Medulla oblongata (tissue), 1 donor: ENCODE results near the gene AFTPH.
A peak's percentile ranks its signal among the peaks of the same experiment; 100 is the strongest.

Experiments
- DNase-seq: peaks from one replicate; pipeline ENCODE4 v3.0.0-alpha.2; 2015; ENCODE audit errors: extremely low spot score

The AFTPH gene

GRCh38 chr2:64587561-64587960 is 63.4 kb downstream of the AFTPH start:
- no peak for DNase-seq

DNA sequence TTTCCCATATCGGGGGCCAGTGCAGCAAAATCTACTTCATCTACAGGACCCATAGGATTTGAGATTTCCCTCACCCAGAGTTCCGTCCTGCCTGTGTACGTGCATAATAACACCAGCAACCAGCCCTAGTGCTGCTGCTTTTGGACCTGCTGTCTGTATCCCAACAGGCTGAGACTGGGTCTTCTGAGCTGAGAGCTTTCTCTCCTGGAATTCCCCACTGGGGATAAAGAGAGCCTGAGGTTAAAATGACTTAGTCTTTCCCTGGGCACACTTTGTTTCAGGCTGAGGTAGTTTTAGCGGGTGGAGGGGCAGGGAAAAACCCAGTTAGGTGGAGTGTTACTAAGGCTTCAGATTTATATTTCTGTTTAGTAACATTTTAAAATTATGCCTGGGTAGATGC is 67.1 kb downstream of the AFTPH start:
- DNase-seq, result no peak

- DNase-seq, result no peak
Measured at GRCh38 chr2:64593035-64593655, 69.0 kb downstream of the AFTPH start.

- no peak for DNase-seq
Measured at GRCh38 chr2:64594226-64594989, 70.3 kb downstream of the AFTPH start.

DNA sequence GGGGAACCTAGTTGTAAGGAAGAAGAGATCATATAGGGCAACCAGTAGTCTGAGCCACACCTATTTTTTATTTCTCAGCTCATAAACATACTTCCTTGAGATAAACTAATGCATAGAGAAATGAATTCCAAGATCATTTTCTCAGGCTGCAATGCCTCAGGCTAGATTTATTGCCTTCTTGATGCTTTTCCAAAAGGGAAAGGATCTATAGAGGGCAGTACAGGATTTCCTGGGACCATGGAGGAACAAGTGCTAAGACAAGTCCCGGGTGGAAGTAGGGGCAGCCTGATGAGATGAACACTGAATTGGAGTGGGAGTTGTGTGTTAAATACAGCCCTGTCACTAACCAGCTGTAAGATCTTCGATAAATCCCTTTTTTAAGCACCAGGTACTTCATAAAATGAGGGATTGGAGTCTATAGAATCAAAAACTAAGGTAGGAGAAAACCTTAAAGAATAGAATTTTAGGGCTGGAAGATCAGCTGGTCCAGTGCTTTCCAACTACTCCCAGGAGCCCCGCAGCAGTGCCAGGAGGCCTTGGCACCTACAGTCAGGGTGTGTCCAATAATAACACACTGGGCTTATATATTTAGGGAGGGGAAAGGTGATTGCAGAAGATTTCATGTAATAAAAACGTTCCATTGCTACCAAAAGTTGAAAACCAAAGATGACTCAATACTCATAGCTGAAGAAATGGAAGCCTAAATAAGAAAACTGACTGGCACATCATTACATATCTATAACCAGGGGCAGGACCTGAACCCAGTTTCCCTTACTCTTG is 71.5 kb downstream of the AFTPH start:
- peak; percentile 62 for DNase-seq

- no peak for DNase-seq
Measured at GRCh38 chr2:64598226-64598625, 74.1 kb downstream of the AFTPH start.

DNA sequence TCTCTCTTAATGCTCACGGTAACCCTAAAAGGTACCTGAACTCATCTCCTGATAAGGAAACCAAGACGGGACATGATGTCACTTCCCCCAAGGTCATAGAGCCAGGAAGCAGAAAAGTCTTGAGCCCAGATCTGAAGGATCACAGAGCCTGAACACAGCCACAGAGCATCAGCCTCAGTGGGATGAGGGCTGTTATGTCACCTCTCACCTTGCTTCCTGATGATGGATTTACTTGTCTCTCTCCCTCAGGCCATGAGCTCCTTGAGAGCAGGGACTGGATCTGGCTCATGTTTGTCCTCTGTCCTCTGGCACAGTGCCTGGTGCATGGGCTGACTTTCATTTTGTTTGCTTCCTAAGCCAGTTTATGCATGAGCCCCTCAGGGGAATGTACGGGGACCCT is 75.3 kb downstream of the AFTPH start:
- no peak for DNase-seq

DNA sequence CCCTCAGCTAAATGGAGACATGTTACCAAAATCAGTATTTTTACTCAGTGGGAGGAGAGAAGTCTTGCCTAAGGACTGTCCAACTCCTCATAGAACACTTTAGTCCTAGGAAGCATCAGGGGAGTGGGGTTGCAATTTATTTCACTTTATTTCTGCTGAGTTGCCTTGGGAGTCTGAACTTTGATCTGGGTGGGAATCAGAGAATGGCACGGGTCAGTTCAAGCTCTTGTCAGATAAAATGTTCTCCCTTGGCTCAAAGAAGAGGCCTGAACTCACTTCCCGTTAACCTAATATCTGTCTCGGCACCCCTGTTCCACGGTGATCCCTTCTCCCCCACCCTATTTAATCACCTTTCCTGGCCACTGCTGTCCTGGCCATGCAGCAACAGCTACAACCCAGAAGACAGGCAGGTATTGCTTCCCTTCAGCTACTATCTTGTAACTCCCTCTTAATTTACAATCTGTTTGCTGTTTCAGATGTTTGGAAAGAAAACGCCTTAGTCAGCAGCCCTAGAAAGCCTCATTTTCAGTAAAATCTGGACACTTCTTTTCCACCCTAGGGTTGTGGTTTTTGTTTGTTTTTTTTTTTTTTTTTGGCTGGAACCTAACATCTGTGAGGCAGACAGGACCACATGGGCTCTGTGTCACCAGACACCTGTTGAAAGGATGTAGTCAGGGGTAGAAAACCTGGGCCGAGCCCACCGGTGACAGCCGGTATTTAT is 77.1 kb downstream of the AFTPH start:
- no peak for DNase-seq

DNA sequence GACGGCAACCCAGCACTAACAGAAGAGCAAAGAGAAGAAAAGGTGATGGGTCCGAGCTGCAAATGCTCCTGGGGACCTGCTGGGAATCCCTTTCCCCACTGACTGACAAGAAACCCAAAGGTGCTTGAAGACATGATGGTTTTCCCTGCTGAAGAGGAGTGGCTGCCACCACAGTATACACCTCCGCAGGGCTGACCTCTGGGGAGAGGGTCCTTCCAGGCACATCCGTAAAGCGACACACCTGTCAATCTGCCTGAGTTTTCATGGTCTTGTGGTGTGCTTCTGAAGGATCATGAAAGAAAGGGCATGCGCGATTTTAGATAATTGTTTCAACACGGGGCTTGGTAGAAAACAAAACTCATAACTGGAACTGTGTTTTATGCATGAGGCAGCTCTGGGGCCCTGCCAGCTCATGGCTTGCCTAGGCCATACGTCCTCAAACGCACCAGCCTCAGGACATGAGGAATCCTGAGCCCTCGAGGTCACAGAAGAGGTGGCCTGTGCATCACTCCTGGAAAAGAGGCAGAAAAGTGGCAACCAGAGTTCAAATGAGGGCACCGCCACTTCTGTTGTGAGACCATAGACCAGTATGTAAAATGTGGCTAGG is 77.8 kb downstream of the AFTPH start:
- DNase-seq, result no peak

- no peak for DNase-seq
Measured at GRCh38 chr2:64602436-64602835, 78.3 kb downstream of the AFTPH start.

- DNase-seq, result no peak
Measured at GRCh38 chr2:64604155-64604554, 80.0 kb downstream of the AFTPH start.

DNA sequence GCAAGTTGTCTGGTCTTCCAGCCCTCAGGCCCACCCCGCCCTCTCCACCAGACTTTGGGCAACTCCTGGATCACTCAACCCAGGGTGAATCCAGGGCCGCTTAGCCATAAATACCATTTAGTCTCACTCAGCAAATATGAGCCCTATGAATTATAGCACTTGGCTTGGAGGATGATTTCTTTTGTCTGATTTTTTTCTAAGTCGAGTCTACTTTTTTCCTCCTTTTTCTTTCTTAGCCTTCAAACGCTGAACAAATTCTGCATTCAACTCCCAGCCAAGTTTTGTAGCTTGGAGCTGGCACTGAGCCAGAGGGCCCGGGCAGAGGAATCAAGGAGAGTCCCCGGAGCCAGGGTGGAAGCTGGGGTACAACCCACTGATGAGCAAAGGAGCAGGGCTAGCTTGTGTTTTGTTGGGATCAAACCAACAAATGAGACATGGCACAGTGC is 80.9 kb downstream of the AFTPH start:
- DNase-seq, result no peak

- no peak for DNase-seq
Measured at GRCh38 chr2:64605991-64606478, 81.9 kb downstream of the AFTPH start.

DNA sequence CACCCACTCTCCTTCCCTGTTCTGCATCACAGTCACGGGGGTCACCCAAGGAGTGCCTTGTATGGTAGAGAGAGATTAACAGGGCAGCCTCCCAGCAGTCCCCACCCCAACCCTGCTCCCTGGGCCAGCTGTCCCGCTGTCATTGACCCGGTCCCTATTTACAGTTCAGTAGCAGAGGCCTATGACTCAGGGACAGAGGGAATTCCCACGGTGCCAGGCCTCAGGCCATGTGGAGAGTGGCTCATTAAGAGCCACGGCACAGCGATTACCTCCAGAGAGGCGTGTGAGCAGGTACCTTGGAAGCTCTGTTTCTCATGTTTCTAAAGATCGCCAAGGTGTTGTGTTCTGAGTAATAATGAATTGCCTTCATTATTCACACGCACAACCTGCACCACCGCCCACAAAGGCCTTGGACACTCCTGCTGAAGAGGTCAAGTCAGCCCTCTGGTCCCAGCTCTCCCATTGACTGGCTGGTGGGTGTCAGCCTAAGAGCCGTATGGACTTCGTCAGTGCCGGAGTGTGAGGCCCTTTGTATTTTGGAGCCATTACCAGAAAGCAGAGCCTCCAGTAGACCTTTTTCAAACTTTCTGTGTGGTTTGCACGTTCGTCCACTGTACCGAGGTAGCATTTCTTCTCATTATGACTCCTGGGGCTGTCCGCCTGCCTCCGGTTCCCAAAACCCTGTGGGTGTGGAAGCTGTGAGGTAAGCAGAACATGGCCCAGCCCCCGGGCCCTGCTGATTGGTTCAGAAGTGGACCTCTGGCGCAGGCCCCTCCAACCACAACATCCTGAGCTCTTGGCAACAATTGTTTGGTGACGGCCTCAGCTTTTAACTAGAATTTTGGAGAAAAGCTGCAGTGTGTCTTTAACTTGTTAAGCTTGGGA is 82.6 kb downstream of the AFTPH start:
- DNase-seq, result peak; percentile 84

DNA sequence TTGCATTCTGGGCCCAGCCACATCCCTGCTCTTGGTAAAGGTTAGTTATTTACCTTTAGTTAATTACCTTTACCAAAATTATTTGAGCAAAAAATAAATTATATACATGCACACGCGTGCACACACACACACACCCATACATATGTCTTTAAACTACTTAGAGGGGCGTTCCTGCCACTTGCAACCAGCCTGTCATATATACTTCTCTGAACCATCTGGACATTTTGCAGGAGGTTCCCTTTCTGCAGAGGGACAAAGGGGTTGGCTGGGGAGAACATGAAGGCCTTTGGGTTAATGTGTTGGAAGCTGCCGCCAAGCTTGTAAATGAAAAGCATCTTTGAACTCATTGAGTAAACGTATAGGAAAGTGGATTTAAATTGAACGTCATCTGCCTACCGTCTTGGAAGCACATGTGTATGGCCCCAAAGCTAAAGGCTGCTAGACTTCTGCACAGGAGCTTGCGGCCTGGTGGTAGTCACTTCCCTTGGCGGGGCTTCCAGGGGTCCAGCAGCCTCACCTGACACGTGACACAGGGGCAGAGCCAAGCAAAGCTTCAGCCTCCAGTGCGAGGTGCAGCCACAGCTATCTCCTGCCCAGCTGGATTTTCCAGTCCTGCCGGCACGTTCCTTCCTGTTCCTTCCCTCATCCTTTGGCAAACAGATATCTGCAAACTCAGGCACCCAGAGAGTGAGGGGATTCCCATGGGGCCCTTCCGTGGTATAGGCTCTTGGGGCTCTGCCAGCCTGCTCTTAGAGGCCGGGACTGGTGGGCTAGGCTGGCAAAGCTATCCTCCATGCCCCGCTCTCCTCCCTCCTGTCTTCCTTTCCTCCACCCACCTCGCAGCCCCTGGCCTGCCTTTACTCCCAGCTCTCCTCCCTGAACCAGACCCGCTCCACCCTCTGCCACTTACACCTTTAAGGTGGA is 83.5 kb downstream of the AFTPH start:
- DNase-seq, result no peak

DNA sequence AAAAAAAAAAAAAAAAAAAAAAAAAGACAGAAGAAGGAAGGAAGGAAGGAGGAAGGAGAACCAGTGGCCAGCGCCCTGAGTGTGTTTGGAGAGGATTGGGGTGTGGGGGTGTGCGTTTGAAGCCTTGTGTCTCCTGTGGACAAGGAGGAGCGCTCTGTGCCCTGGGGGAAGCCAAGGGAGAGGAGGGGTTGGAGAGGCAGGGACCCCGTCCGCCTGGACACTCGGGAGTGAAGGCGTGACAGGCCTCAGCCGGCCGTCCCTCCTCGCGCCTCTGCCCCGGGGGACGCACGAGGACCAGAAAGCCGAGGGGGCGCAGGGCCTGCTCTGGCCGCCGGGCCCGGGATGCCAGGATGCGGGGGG is 84.7 kb downstream of the AFTPH start:
- DNase-seq, result no peak

GRCh38 chr2:64609227-64609941 is 85.3 kb downstream of the AFTPH start:
- peak; percentile 56 for DNase-seq

- no peak for DNase-seq
Measured at GRCh38 chr2:64609942-64610281, 85.8 kb downstream of the AFTPH start.

GRCh38 chr2:64610316-64610855 is 86.3 kb downstream of the AFTPH start:
- no peak for DNase-seq
